ENCODE results near the gene NOD2.
A peak's percentile ranks its signal among the peaks of the same experiment; 100 is the strongest.

Gene NOD2

DNA sequence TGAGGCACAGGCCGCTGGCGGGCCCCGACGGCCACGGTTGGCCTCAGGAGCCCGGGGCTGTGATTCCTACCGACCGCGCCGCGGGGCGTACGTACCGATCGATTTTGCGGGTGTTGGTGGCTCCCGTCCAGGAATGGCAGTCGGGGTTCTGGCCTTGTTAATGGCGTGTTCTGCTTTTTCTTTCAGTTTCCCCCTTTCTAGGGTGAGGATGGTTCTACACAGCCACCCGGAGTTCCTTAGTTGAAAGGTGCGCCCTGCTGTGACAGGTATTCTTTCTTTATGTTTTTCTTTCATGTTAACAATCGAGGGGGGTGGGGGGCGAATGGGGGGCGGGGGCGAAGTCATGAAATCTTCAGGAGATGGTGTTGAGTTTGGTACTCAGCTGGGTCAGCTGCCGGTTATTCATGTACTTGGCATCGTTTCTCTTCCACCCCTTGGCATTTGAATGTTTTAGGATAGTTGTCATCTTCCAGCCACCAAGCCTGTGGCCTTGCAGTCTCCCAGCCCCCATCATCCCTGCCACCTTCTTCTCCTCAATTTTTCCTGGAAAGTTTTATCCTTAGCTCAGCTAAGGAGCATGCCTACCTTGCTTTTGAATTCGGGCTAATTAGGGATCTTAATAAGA lies 49.3 kb downstream of the NOD2 start:
- DNase-seq (ENCODE audit: low read depth, low spot score): no peak

- DNase-seq (ENCODE audit: low read depth, low spot score): no peak
Measured at GRCh38 chr16:50743581-50744225, 50.3 kb downstream of the NOD2 start.

GRCh38 chr16:50744881-50745280 lies 51.5 kb downstream of the NOD2 start:
- DNase-seq (ENCODE audit: low read depth, low spot score): no peak

- DNase-seq (ENCODE audit: low read depth, low spot score): no peak
Measured at GRCh38 chr16:50745940-50746339, 52.5 kb downstream of the NOD2 start.

- no peak for DNase-seq (ENCODE audit: low read depth, low spot score)
Measured at GRCh38 chr16:50747207-50747956, 54.0 kb downstream of the NOD2 start.

DNA sequence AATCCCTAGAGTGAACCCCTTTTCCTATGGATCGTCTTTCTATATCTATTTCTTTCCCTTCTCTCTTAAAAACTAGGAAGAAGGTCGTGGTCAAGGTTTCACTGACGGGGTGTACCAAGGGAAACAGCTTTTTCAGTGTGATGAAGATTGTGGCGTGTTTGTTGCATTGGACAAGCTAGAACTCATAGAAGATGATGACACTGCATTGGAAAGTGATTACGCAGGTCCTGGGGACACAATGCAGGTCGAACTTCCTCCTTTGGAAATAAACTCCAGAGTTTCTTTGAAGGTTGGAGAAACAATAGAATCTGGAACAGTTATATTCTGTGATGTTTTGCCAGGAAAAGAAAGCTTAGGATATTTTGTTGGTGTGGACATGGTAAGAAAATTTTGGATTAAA lies 58.1 kb downstream of the NOD2 start:
- DNase-seq (ENCODE audit: low read depth, low spot score): no peak

DNA sequence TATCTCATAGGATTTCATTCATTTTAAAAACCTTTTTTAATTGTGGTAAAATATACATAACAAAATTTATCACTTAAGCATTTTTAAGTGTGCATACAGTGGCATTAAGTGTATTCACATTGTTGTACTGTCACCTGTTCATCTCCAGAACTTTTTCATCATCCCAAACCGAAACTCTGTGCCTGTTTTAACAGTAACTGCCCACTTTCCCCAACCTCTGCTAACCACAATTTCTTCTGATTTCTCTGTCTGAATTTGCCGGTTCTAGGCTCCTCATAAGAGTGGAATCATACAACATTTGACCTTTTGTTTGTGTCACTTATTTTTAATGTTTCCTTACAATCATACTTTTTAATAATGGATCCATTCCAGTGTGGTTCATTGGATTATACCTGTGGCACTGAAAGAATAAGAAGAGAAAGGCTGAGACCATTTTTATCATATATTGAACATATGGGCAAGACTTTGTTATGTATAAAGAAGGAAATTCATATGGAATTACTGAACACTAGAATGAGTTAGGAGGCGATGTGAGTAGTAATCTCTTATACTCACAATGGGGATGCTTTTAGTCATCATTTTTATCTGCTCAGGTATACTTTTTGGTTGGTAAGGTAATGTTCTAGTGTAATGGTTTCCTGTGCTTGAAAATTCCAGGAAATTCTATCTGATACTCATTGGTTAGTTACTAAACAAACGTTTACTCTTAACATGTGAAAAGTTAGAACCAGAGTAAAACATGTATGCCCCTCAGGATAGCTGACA lies 59.2 kb downstream of the NOD2 start:
- DNase-seq (ENCODE audit: low read depth, low spot score): no peak

- no peak for DNase-seq (ENCODE audit: low read depth, low spot score)
Measured at GRCh38 chr16:50756473-50756872, 63.1 kb downstream of the NOD2 start.

DNA sequence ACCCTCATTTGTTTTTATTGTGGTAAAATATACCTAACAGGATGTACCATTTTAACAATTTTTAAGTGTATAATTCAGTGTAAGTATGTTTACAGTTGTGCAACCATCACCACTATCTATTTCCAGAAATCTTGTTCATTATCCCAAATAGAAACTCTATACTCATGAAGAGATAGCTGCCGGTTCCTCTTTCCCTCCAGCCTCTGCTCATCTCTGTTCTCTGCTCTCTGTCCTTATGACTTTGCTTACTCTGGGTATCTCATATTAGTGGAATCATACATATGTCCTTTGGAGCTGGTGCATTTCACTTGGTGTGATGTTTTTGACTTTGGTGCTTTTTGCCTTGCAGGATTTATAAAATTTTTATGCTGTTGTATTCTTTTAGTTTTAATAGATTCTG lies 67.9 kb downstream of the NOD2 start:
- no peak for DNase-seq (ENCODE audit: low read depth, low spot score)

- DNase-seq (ENCODE audit: low read depth, low spot score): no peak
Measured at GRCh38 chr16:50762241-50762640, 68.8 kb downstream of the NOD2 start.

- no peak for DNase-seq (ENCODE audit: low read depth, low spot score)
Measured at GRCh38 chr16:50763211-50763610, 69.8 kb downstream of the NOD2 start.

DNA sequence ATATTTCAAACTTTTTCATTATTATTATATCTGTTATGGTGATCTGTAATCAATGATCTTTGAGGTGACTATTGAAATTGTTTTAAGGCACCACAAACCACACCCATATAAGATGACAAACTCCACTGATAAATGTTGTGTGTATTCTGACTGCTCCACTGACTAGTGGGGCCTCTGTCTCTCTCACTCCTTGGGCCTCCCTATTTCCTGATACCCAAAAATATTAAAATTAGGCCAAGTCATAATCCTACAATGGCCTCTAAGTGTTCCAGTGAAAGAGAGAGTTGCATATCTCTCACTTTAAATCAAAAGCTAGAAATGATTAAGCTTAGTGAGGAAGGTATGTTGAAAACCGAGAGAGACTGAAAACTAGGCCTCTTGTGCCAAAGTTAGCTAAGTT lies 71.9 kb downstream of the NOD2 start:
- DNase-seq (ENCODE audit: low read depth, low spot score): no peak

DNA sequence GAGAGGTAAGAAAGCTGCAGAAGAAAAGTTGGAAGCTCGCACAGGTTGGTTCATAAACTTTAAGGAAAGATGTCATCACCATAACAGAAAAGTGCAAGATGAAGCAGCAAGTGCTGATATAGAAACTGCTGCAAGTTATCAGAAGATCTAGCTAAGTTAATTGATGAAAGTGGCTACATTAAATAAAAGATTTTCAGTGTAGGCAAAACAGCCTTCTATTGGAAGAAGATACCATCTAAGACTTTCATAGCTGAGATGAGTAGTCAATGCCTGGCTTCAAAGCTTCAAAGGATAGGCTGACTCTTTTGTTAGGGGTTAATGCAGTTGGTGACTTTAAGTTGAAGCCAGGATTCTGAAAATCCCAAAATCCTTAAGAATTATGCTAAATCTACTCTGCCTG lies 72.5 kb downstream of the NOD2 start:
- DNase-seq (ENCODE audit: low read depth, low spot score): no peak

DNA sequence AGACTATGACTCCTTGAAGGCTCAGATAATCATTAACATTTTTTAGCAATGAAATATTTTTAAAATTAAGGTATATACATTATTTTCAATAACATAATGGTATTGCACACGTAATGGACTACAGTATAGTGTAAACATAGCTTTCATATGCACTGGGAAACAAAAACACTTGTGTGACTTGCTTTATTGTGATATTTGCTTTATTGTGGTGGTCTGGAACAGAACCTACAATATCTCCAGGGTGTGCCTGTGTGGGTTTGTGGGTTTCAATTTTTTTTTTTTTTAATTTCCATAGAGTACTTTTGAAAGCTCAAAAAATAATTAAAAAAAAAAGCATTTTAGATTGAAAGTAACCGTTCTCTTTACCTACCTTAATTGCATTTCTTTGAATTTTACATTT lies 73.8 kb downstream of the NOD2 start:
- DNase-seq (ENCODE audit: low read depth, low spot score): no peak

GRCh38 chr16:50771366-50771765 lies 78.0 kb downstream of the NOD2 start:
- no peak for DNase-seq (ENCODE audit: low read depth, low spot score)

GRCh38 chr16:50774405-50774804 lies 81.0 kb downstream of the NOD2 start:
- no peak for DNase-seq (ENCODE audit: low read depth, low spot score)

DNA sequence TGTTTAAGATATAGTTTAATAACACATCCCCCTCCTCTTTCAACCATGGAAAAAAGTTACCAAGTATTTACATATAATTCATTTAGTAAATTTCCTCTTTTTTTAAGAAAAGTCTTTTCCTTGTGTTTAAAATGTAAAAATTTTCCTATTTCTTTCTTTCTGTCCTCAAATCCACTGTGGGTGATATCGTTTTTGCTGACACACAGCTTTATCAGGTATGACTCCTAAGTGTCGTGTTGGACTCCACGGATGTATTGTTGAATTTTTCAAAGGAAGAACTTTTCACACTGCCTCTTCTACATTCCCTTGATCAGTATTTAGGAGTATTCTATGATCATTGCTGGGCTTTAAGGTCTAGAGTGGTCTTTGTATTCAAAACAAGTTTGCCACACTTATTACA lies 81.6 kb downstream of the NOD2 start:
- no peak for DNase-seq (ENCODE audit: low read depth, low spot score)

- no peak for DNase-seq (ENCODE audit: low read depth, low spot score)
Measured at GRCh38 chr16:50776037-50776436, 82.6 kb downstream of the NOD2 start.

DNA sequence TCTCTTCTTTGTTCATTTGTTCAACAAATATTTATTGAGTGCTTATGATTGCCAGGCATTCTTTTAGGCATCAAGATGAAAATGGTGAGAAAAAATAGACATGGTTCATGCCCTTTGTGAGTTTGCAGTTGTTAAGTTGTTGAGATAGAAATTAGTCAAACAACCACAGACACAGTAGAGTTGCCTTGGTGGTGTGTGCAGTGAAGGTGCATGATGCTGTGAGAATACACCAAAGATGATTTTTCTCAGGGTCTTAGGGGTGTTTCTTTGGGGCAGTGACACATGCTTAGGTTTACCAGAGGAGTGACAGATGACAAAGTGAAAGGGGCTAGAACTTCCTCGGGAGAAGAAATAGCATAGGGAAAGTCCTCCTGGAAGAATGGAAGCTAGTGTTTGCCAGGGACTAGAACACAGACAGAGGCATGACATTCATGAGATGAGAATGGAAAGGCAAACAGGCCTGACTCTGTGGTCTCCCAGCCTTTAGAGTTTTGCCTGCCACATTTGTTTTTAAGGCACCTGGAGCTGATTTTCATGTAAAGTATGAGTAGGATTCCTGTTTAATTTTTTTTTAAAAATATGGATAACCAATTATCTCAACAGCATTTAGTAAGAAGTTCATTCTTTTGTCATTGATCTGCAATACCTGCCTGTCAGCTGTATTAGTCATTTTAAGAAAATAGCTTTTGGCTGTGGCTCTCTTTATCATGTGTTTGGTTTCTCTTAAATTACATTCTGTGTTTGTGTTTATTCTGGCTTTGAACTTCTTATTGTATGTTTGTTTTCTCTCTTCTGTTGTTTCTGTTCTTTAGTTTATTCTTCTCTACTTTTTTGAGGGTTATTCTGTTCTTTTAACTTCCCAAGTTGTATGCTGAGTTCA lies 85.1 kb downstream of the NOD2 start:
- no peak for DNase-seq (ENCODE audit: low read depth, low spot score)

DNA sequence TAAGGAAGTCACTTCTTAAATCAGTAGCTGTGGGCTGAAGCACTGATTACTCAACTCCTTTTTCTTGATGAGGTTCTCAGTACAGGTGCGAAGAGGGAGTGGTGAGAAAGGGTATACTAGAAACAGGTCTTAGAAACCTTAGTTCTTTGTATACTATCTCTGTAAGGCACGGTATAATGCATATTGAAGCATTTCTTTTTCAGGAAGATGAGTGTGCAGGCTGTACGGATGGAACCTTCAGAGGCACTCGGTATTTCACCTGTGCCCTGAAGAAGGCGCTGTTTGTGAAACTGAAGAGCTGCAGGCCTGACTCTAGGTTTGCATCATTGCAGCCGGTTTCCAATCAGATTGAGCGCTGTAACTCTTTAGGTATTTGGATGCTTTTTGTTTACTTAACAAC lies 87.6 kb downstream of the NOD2 start:
- peak; percentile 13 for DNase-seq (ENCODE audit: low read depth, low spot score)

DNA sequence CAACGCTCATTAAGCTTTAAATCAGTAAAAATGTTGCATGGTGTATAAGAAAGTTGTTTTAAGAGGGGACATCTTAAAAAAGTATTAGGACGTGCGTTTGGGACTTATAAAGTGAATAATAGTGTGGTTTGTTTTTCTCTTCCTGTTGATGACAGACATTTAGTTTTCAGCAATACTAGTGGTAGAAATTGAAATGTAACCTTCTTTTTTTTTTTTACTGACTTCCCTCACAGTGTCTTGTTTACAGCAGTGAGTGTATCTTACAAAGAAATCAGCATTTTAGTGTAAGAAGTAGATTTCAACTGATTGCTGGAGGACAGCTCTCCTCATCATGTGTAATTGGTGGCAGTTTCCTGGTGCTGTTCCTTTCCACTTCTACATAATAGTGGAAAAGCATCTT lies 88.1 kb downstream of the NOD2 start:
- DNase-seq (ENCODE audit: low read depth, low spot score): no peak
